H1 (cell line): ENCODE results near the gene ENO2. TPM values are rescaled to one million over a fixed set of nuclear protein-coding genes. Genes with fewer than 3 reads are reported as not detected.

Source experiments
- CTCF ChIA-PET: fragments of 300-600 bp; sonication (Branson Sonifier 250); formaldehyde crosslinking; loops from one replicate; lab custom pipeline; 2021; ENCODE audit not compliant: partially characterized antibody; lab: Charles Lee
- POLR2A ChIA-PET: fragments of 300-600 bp; sonication (Branson Sonifier 250); formaldehyde crosslinking; loops from one replicate; lab custom pipeline; 2021; ENCODE audit warnings: inconsistent platforms; ENCODE audit not compliant: partially characterized antibody; lab: Charles Lee
- DNase-seq, 2 experiments: peaks; one replicate each; pipeline versions ENCODE4 v3.0.0 to v3.0.0-alpha.2; 2010 to 2022; ENCODE audit warnings: low spot score in 2 of 2, low read depth in 1 of 2, mixed read lengths in 1 of 2
- FAIRE-seq: peaks from 2 replicates; lab custom pipeline; 2011; peaks lifted over from hg19 to GRCh38; lab: Jason Lieb, UNC
- H2AFZ ChIP-seq: 2 replicates; pipeline ENCODE4 v1.8.1; 2012; ENCODE audit warnings: low read length, inconsistent platforms
- H2AK5ac ChIP-seq: 2 replicates; pipeline ENCODE4 v1.6.1; 2013; ENCODE audit warnings: low read depth, low read length
- H2BK120ac ChIP-seq: replicated peaks from 2 replicates; pipeline ENCODE3; 2013; ENCODE audit warnings: low read depth, low read length, inconsistent platforms
- H2BK12ac ChIP-seq: 2 replicates; pipeline ENCODE4 v1.6.1; 2013; ENCODE audit warnings: low read depth, low read length
- H2BK15ac ChIP-seq: 2 replicates; pipeline ENCODE4 v1.6.1; 2013; ENCODE audit warnings: low read length
- H2BK20ac ChIP-seq: 2 replicates; pipeline ENCODE4 v1.6.1; 2013; ENCODE audit warnings: low read length
- H2BK5ac ChIP-seq: 2 replicates; pipeline ENCODE4 v1.6.1; 2013; ENCODE audit warnings: low read depth, low read length
- H3K14ac ChIP-seq: 2 replicates; pipeline ENCODE4 v1.6.1; 2013; ENCODE audit warnings: inconsistent platforms; ENCODE audit not compliant: insufficient read length
- H3K18ac ChIP-seq: 2 replicates; pipeline ENCODE4 v1.6.1; 2013; ENCODE audit warnings: low read length; ENCODE audit errors: extremely low read depth
- H3K23ac ChIP-seq: 2 replicates; pipeline ENCODE4 v1.6.1; 2013; ENCODE audit warnings: inconsistent platforms; ENCODE audit not compliant: insufficient read length
- H3K23me2 ChIP-seq: 2 replicates; pipeline ENCODE4 v1.6.1; 2013; ENCODE audit warnings: low read depth, low read length
- H3K27ac ChIP-seq: 2 replicates; pipeline ENCODE4 v1.6.1; 2011; ENCODE audit warnings: low read depth, low read length, inconsistent platforms
- H3K27me3 ChIP-seq, 4 experiments: replicated peaks in 1 of 4; 1 replicate in 1 of 4; 2 replicates in 3 of 4; pipeline versions ENCODE4 v1.6.1 to v1.8.1; 2011 to 2013; ENCODE audit warnings: low read length in 3 of 4, mild to moderate bottlenecking in 3 of 4, inconsistent platforms in 2 of 4, mixed read lengths in 2 of 4, moderate library complexity in 1 of 4; ENCODE audit not compliant: control insufficient read depth in 3 of 4, insufficient read depth in 3 of 4; ENCODE audit errors: extremely low read depth in 1 of 4
- H3K36me3 ChIP-seq, 4 experiments: 2 replicates each; pipeline versions ENCODE4 v1.6.1 to v1.8.1; 2011 to 2013; ENCODE audit warnings: mild to moderate bottlenecking in 4 of 4, low read length in 3 of 4, moderate library complexity in 2 of 4, control low read depth in 1 of 4, inconsistent platforms in 1 of 4; ENCODE audit not compliant: insufficient read depth in 4 of 4, control insufficient read depth in 2 of 4
- H3K4ac ChIP-seq: replicated peaks from 2 replicates; pipeline ENCODE3; 2013; ENCODE audit warnings: low read length, low read depth, mixed read lengths, inconsistent platforms; ENCODE audit not compliant: insufficient read length
- H3K4me1 ChIP-seq, 4 experiments: replicated peaks in 1 of 4; 1 replicate in 1 of 4; 2 replicates in 3 of 4; pipeline versions ENCODE4 v1.6.1 to v1.8.1; 2011 to 2013; ENCODE audit warnings: low read length in 3 of 4, inconsistent platforms in 2 of 4, mixed read lengths in 1 of 4; ENCODE audit not compliant: insufficient read depth in 4 of 4, control insufficient read depth in 3 of 4
- H3K4me2 ChIP-seq, 2 experiments: 2 replicates each; pipeline versions ENCODE4 v1.6.1 to v1.8.1; 2011 to 2013; ENCODE audit warnings: low read depth in 2 of 2, low read length in 2 of 2, control low read depth in 1 of 2, inconsistent platforms in 1 of 2, mild to moderate bottlenecking in 1 of 2; ENCODE audit not compliant: insufficient read depth in 1 of 2
- H3K4me3 ChIP-seq, 4 experiments: fragments of 200-600, 300-600 bp in 1 of 4; sonication (generic), shearing (Covaris generic), sonication (Bioruptor Twin) in 1 of 4; 2 replicates each; pipeline versions ENCODE4 v1.5.1 to v1.8.1; 2011 to 2016; ENCODE audit warnings: low read length in 4 of 4, low read depth in 3 of 4, control low read depth in 2 of 4, inconsistent platforms in 2 of 4, mild to moderate bottlenecking in 2 of 4, mixed read lengths in 1 of 4, moderate library complexity in 1 of 4; ENCODE audit not compliant: insufficient read depth in 2 of 4; ENCODE audit errors: extremely low read depth in 1 of 4
- H3K56ac ChIP-seq: replicated peaks from 2 replicates; pipeline ENCODE3; 2013; ENCODE audit warnings: low read depth, mild to moderate bottlenecking, mixed read lengths, low read length, inconsistent platforms; ENCODE audit not compliant: insufficient read length
- H3K79me1 ChIP-seq: 2 replicates; pipeline ENCODE4 v1.6.1; 2013; ENCODE audit warnings: low read depth, low read length, control low read depth
- H3K79me2 ChIP-seq, 2 experiments: 2 replicates each; pipeline versions ENCODE4 v1.6.1 to v1.8.1; 2012 to 2013; ENCODE audit warnings: low read length in 2 of 2, mild to moderate bottlenecking in 2 of 2, inconsistent platforms in 1 of 2; ENCODE audit not compliant: insufficient read depth in 2 of 2, control insufficient read depth in 1 of 2
- H3K9ac ChIP-seq, 4 experiments: replicated peaks in 1 of 4; 1 replicate in 1 of 4; 2 replicates in 3 of 4; pipeline versions ENCODE4 v1.6.1 to v1.8.1; 2011 to 2013; ENCODE audit warnings: low read depth in 3 of 4, low read length in 3 of 4, control low read depth in 2 of 4, mild to moderate bottlenecking in 2 of 4, moderate library complexity in 2 of 4, inconsistent platforms in 1 of 4; ENCODE audit errors: extremely low read depth in 1 of 4
- H3K9me3 ChIP-seq, 2 experiments: 2 replicates each; pipeline versions ENCODE4 v1.6.1 to v1.8.1; 2012 to 2013; ENCODE audit warnings: mild to moderate bottlenecking in 2 of 2, moderate library complexity in 2 of 2, control low read depth in 1 of 2, inconsistent platforms in 1 of 2, low read depth in 1 of 2, low read length in 1 of 2, mixed read lengths in 1 of 2; ENCODE audit not compliant: insufficient read depth in 2 of 2
- H4K20me1 ChIP-seq, 2 experiments: replicated peaks in 1 of 2; 2 replicates each; pipeline versions ENCODE3 to v1.8.1; 2011 to 2013; ENCODE audit warnings: inconsistent platforms in 2 of 2, low read length in 2 of 2, mild to moderate bottlenecking in 1 of 2; ENCODE audit not compliant: insufficient read depth in 2 of 2, control insufficient read depth in 1 of 2
- H4K5ac ChIP-seq: 2 replicates; pipeline ENCODE4 v1.6.1; 2013; ENCODE audit warnings: low read length, low read depth, mixed read lengths, inconsistent platforms; ENCODE audit not compliant: insufficient read length
- H4K8ac ChIP-seq: 2 replicates; pipeline ENCODE4 v1.8.0; 2013; ENCODE audit warnings: mild to moderate bottlenecking, moderate library complexity, low read length, inconsistent platforms; ENCODE audit not compliant: insufficient read depth; ENCODE audit errors: extremely low read depth
- H4K91ac ChIP-seq: replicated peaks from 2 replicates; pipeline ENCODE3; 2013; ENCODE audit warnings: low read length, mixed read lengths, inconsistent platforms; ENCODE audit not compliant: insufficient read length
- ASH2L ChIP-seq: fragments of 200-600, 300-600 bp; sonication (generic); IDR thresholded peaks from one replicate; pipeline ENCODE4 v1.7.1; 2017; ENCODE audit warnings: low read length
- CHD2 ChIP-seq: IDR thresholded peaks from 2 replicates; pipeline ENCODE4 v1.6.1; 2012; ENCODE audit warnings: low read length, improper control_type of control experiment
- CTBP2 ChIP-seq: IDR thresholded peaks from 2 replicates; pipeline ENCODE4 v1.7.0; 2011; ENCODE audit warnings: borderline replicate concordance, mild to moderate bottlenecking, moderate library complexity, mixed read lengths, low read length; ENCODE audit not compliant: insufficient read depth, insufficient read length
- KDM4A ChIP-seq: IDR thresholded peaks from one replicate; pipeline ENCODE4 v1.7.1; 2012; ENCODE audit warnings: low read depth, mild to moderate bottlenecking, moderate library complexity, low read length, inconsistent platforms; ENCODE audit not compliant: severe bottlenecking
- KDM5A ChIP-seq: fragments of 200-600 bp; IDR thresholded peaks from 2 replicates; pipeline ENCODE4 v1.7.1; 2012; ENCODE audit warnings: mild to moderate bottlenecking, low read length, inconsistent platforms, mixed read lengths
- NANOG ChIP-seq: IDR thresholded peaks from 2 replicates; pipeline ENCODE4 v1.6.1; 2011; ENCODE audit warnings: low read length, low read depth, mild to moderate bottlenecking, inconsistent platforms; ENCODE audit not compliant: insufficient read depth, poor library complexity, severe bottlenecking
- PHF8 ChIP-seq: fragments of 200-600 bp; sonication (generic); conservative IDR thresholded peaks from 2 replicates; pipeline ENCODE4 v1.7.1; 2012; ENCODE audit warnings: low read depth, mild to moderate bottlenecking, inconsistent platforms, low read length, moderate library complexity
- RXRA ChIP-seq: IDR thresholded peaks from 2 replicates; pipeline ENCODE4 v1.6.1; 2011; ENCODE audit warnings: low read depth, mild to moderate bottlenecking, low read length, moderate library complexity; ENCODE audit not compliant: insufficient read depth
- TCF12 ChIP-seq: IDR thresholded peaks from 2 replicates; pipeline ENCODE4 v1.6.1; 2011; ENCODE audit warnings: low read depth, mild to moderate bottlenecking, low read length
- ZNF274 ChIP-seq: IDR thresholded peaks from 2 replicates; pipeline ENCODE4 v1.7.0; 2012; ENCODE audit warnings: low read length, borderline replicate concordance; ENCODE audit errors: extremely low read depth
- WGBS, 2 experiments: shearing (Covaris generic) in 1 of 2; methylation state at CpG; one replicate each; pipeline versions ENCODE4 v1.1.6 to v1.1.7; 2013 to 2015; ENCODE audit warnings: low lambda C conversion rate in 2 of 2, mixed read lengths in 2 of 2, inconsistent platforms in 1 of 2, low coverage in 1 of 2, missing lambda C conversion rate in 1 of 2; ENCODE audit not compliant: insufficient replicate concordance in 2 of 2, insufficient coverage in 1 of 2, insufficient read length in 1 of 2; ENCODE audit errors: extremely low coverage in 1 of 2, missing lambda C conversion rate in 1 of 2; 5-methylcytosine and 5-hydroxymethylcytosine counted together
- polyA plus RNA-seq, 7 experiments: library from polyadenylated mRNA; depleted of rRNA in 3 of 7; stranded (reverse) in 5 of 7; unstranded in 2 of 7; fragments of >200 nt in 5 of 7; fragments of 200-250 nt in 2 of 7; gene quantifications; 1 replicate in 5 of 7; 2 replicates in 1 of 7; 4 replicates in 1 of 7; pipeline versions ENCODE4 v1.2.1 to v1.2.3, GENCODE V29; 2011 to 2013; ENCODE audit warnings: missing spikeins in 2 of 7, mixed read lengths in 2 of 7
- total RNA-seq: library from RNA; stranded (reverse); fragmentation: NEBNext Ultra II Directional; extraction: Animal tissue kit (Norgen Biotek cat#: 25700); gene quantifications from 2 replicates; pipeline ENCODE4 v1.2.1, GENCODE V29; 2021

The ENO2 gene
- total and polyA plus RNA-seq, 2 of the 8 experiments (the other 6 are each of a cell fraction or from before 2014, with no cell fraction given): 92.4 to 102 TPM

GRCh38 chr12:6946033-6946919, 31.9 kb downstream of the ENO2 start:
- Histone ChIP-seq H3K4me3 (peak overlapping the region; percentile 47 to 68 (median 50)), H3K9ac (peak overlapping the region in 3 of 4 experiments; percentile 2 to 43 (median 8); a peak in 3 of 7 replicates), H2AK5ac (no peak overlapping the region), H3K79me2 (no peaks in the 10 kb centered on the region; a peak in 1 of 4 replicates), H3K27me3 (no peaks in the 10 kb centered on the region), H3K23ac (no peak overlapping the region), H3K56ac (no peak overlapping the region), H3K4me2 (peak overlapping the region; percentile 56 to 84), H3K36me3 (peaks cover 0 to 6% (median 1%) of the 10 kb centered on the region in 4 experiments; a peak in 3 of 8 replicates), H2BK120ac (no peak overlapping the region), H4K20me1 (peaks cover 0 to under 1% of the 10 kb centered on the region in 2 experiments), H3K4ac (no peak overlapping the region), H3K23me2 (peaks cover 11% of the 10 kb centered on the region), H2AFZ (no peak overlapping the region), H2BK20ac (no peak overlapping the region; the same call in 1 of the 2 replicates), H2BK12ac (peak overlapping the region; percentile 35; the same call in 1 of the 2 replicates), H2BK5ac (peak overlapping the region; percentile 75; the same call in 1 of the 2 replicates), H3K14ac (no peak overlapping the region), H3K79me1 (peaks cover 5% of the 10 kb centered on the region), H3K4me1 (peaks cover 6 to 21% (median 14%) of the 10 kb centered on the region in 4 experiments), H4K5ac (peak overlapping the region; percentile 38), H3K27ac (peak overlapping the region; percentile 43; the same call in 1 of the 2 replicates), H4K8ac (0 out of 2 replicates have a peak overlapping the region, but pooled peaks have one; percentile 30), H2BK15ac (no peak overlapping the region; the same call in 1 of the 2 replicates), H4K91ac (no peak overlapping the region), H3K9me3 (no peaks in the 10 kb centered on the region), H3K18ac (peak overlapping the region; percentile 62)
- ChIA-PET CTCF (interaction anchor here (0.6 to 20.2 kb wide), 22 partner anchors 10 to 693 kb away, joined by 3 to 277 read pairs (median 4); partner anchors contain the start of genes ATN1, C1RL, SPSB2 and TPI1), POLR2A (interaction anchor here (0.6 to 44.0 kb wide), 14 partner anchors 23 to 567 kb away, joined by 3 to 1596 read pairs (median 8); partner anchors contain the start of genes ATN1, C1RL, CDCA3 and EMG1)
- DNase-seq: peak in 1 of 2 experiments; percentile 93
- whole genome bisulfite sequencing, 2 experiments: 13% methylated on average over 25 of the region's 32 CpGs; no CpG with 5 or more reads in 1 of the 2 experiments
- no peak for FAIRE-seq
- TF ChIP-seq KDM4A (no peak), ZNF274 (no peak), CTBP2 (no peak), CHD2 (no peak), TCF12 (no peak), ASH2L (peak; percentile 71), NANOG (no peak), PHF8 (peak; percentile 49; the same call in 1 of the 2 replicates), RXRA (no peak), KDM5A (no peak)
